ENCODE measurements around the gene DEPP1. TPM values are rescaled to one million over a fixed set of nuclear protein-coding genes. Genes with fewer than 3 reads are reported as not detected.

Gene DEPP1
- total and polyA plus RNA-seq, 2 of the 4 experiments (the other 2 are of a cell fraction): 13.6 to 30.0 TPM

DNA sequence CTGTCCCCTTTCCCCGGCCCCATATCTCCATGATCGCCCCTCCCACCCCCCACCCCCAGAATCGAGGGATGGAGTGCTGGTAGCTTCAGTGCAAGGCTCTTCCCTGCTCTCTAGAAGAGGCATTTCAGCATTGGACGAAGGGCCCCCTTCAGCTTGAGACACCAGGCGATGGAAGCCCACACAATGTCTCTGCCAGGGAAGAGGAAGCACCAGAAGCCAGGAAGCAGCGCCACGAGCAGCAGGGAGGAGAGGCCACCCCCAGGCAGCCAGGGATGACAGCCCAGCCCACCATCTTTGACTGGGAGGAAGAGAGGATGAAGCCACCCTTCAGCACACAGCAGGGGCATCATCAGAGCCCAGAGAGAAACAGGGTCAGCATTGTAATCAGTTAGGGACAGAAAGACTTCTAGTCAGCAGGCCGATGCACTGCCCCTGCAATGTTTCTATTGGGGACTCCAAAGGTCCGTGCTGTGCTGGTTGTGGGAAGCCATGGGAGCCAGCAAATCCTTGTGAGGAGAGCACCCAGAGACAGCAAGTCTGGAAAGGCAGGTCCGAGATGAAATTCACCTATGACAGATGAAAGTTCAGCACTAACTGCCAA, 51.8 kb downstream of the DEPP1 start:
- no peak overlapping the region for H3K9ac ChIP-seq (ENCODE audit: low read depth, low read length)
- dilution Hi-C loops (cut with HindIII; ENCODE audit: low sequenced_read_pairs, unreplicated experiment): no loop called here
- H2BK15ac ChIP-seq (ENCODE audit: low read depth, low read length): no peak overlapping the region
- CTCF ChIA-PET: no interaction called here
- no peak overlapping the region for H2AK9ac ChIP-seq (replicated peaks; ENCODE audit: low read depth, low read length, poor library complexity)
- H2BK5ac ChIP-seq (ENCODE audit: low read depth, low read length, poor library complexity, severe bottlenecking): no peak overlapping the region
- H2AFZ ChIP-seq (replicated peaks; ENCODE audit: low read length, poor library complexity): no peak overlapping the region
- 60% methylated on average over 2 of the region's 10 CpGs; no CpG with 5 or more reads in 1 of the 2 experiments for WGBS, 2 experiments (ENCODE audit: extremely low coverage in 2 of 2, insufficient read length in 1 of 2)
- no peak overlapping the region for H4K91ac ChIP-seq (ENCODE audit: insufficient read depth, low read depth, low read length)
- no peak overlapping the region for H3K27ac ChIP-seq (ENCODE audit: insufficient read depth, low read length)
- intact Hi-C loops (cut with micrococcal nuclease): no loop called here
- POLR2A ChIA-PET (ENCODE audit: unreplicated experiment): no interaction called here
- H3K4ac ChIP-seq (ENCODE audit: low read depth, low read length): no peak overlapping the region
- in situ Hi-C loops (cut with MboI; ENCODE audit: low sequenced_read_pairs): no loop called here
- no peaks in the 10 kb centered on the region for H3K9me3 ChIP-seq (ENCODE audit: control insufficient read depth, insufficient read depth, low read length)
- no TSS peak for BruUV-seq (replicated peaks)
- H3K4me2 ChIP-seq (ENCODE audit: low read depth, low read length): no peak overlapping the region
- no peak overlapping the region for H2BK20ac ChIP-seq (ENCODE audit: low read depth, low read length)
- H3K56ac ChIP-seq (ENCODE audit: extremely low read depth, insufficient read depth, low read length): no peak overlapping the region
- H2BK120ac ChIP-seq (ENCODE audit: low read depth, low read length): no peak overlapping the region
- H3K14ac ChIP-seq (replicated peaks; ENCODE audit: low read depth, low read length): no peak overlapping the region
- no peak overlapping the region for H3K18ac ChIP-seq (ENCODE audit: low read depth, low read length)
- no peak overlapping the region for H2AK5ac ChIP-seq (ENCODE audit: low read depth, low read length)
- H3K4me1 ChIP-seq (ENCODE audit: control insufficient read depth, insufficient read depth, low read length): no peaks in the 10 kb centered on the region
- DNase-seq (no peak), ATAC-seq (ENCODE audit: low read depth) (no peak; the same call in 1 of the 2 replicates)
- no peaks in the 10 kb centered on the region for H4K20me1 ChIP-seq (ENCODE audit: insufficient read depth, low read length)
- no peak overlapping the region for H3K4me3 ChIP-seq (ENCODE audit: insufficient read depth, low read depth, low read length)
- H3K36me3 ChIP-seq (ENCODE audit: control insufficient read depth, insufficient read depth, low read length): no peaks in the 10 kb centered on the region
- no peaks in the 10 kb centered on the region for H3K79me1 ChIP-seq (ENCODE audit: low read depth in 1 of 2, low read length in 2 of 2)
- TF ChIP-seq SMC3 (IDR thresholded peaks at IDR 0.05; ENCODE audit: low read depth, low read length) (no peak), FOS (IDR thresholded peaks at IDR 0.05; ENCODE audit: low read depth, low read length) (no peak), MAFK (IDR thresholded peaks at IDR 0.05; ENCODE audit: low read depth, low read length) (no peak), RCOR1 (IDR thresholded peaks at IDR 0.05; ENCODE audit: insufficient replicate concordance, low read length) (no peak), CHD1 (IDR thresholded peaks at IDR 0.05; ENCODE audit: low read depth, low read length) (no peak), POLR2A (IDR thresholded peaks at IDR 0.05; ENCODE audit: low read depth, low read length) (no peak), RFX5 (IDR thresholded peaks at IDR 0.05; ENCODE audit: low read depth, low read length) (no peak)
- H3K9me1 ChIP-seq (ENCODE audit: insufficient read depth, low read length): no peaks in the 10 kb centered on the region; the same call in 1 of the 2 replicates
- H4K5ac ChIP-seq (ENCODE audit: low read depth, low read length): no peak overlapping the region
- H3K23ac ChIP-seq (ENCODE audit: low read depth, low read length): no peak overlapping the region
- H3K27me3 ChIP-seq (ENCODE audit: control insufficient read depth, insufficient read depth, low read length): peaks cover 24% of the 10 kb centered on the region
- H4K8ac ChIP-seq (ENCODE audit: low read depth in 2 of 2, low read length in 2 of 2): no peak overlapping the region

Other genes starting within 250 kb of the DEPP1 start
- not detected in 2 replicates for gene TMEM72, start 67.5 kb downstream of the DEPP1 start, total RNA-seq (2012; rRNA removed)
- gene TMEM72, start 67.5 kb downstream of the DEPP1 start, polyA plus RNA-seq (2012; rRNA removed): not detected in 2 replicates
- 5.9 and 6.1 TPM in 2 replicates for gene RASSF4, start 19.0 kb downstream of the DEPP1 start, total RNA-seq (2012; rRNA removed)
- gene RASSF4, start 19.0 kb downstream of the DEPP1 start, polyA plus RNA-seq (2012; rRNA removed): 8.6 and 10.1 TPM in 2 replicates
- 12.4 and 18.6 TPM in 2 replicates for gene ZNF22, start 22.1 kb upstream of the DEPP1 start, total RNA-seq (2012; rRNA removed)
- gene ZNF22, start 22.1 kb upstream of the DEPP1 start, polyA plus RNA-seq (2012; rRNA removed): 8.4 and 10.6 TPM in 2 replicates

All from IMR-90 (cell line).